GM19397 (cell line): Measurements from ENCODE around the gene SHKBP1.

Experiments
- ATAC-seq: cut with Tn5 transposase; IDR thresholded peaks from one replicate; pipeline ENCODE4 v1.9.1; 2021; ENCODE audit warnings: mild to moderate bottlenecking, moderate library complexity; ENCODE audit not compliant: unreplicated experiment

Gene SHKBP1

GRCh38 chr19:40632311-40633036, 55.8 kb downstream of the SHKBP1 start:
- ATAC-seq: no peak

- no peak for ATAC-seq
Observed at GRCh38 chr19:40633207-40633606, 56.5 kb downstream of the SHKBP1 start.

GRCh38 chr19:40638327-40638726, 61.7 kb downstream of the SHKBP1 start:
- ATAC-seq: no peak

- ATAC-seq: no peak
Observed at GRCh38 chr19:40639638-40639982, 62.9 kb downstream of the SHKBP1 start.

GRCh38 chr19:40640744-40641143, 64.1 kb downstream of the SHKBP1 start:
- ATAC-seq: no peak
